Activated CD8-positive, alpha-beta memory T cell treated with anti-CD3 and anti-CD28 coated beads, Interleukin-2, amount 50 U/mL, for 1 hour (primary cell): Measurements from ENCODE around the gene MOGAT2.
"Not testable (repeated sequence)": the region's sequence is repeated elsewhere in the genome, so short reads cannot be mapped to it uniquely, and the experiment has no call there.

Source experiments
- DNase-seq: peaks from one replicate; pipeline ENCODE4 v3.0.0-alpha.2; 2020; ENCODE audit errors: extremely low read depth

Gene MOGAT2

DNA sequence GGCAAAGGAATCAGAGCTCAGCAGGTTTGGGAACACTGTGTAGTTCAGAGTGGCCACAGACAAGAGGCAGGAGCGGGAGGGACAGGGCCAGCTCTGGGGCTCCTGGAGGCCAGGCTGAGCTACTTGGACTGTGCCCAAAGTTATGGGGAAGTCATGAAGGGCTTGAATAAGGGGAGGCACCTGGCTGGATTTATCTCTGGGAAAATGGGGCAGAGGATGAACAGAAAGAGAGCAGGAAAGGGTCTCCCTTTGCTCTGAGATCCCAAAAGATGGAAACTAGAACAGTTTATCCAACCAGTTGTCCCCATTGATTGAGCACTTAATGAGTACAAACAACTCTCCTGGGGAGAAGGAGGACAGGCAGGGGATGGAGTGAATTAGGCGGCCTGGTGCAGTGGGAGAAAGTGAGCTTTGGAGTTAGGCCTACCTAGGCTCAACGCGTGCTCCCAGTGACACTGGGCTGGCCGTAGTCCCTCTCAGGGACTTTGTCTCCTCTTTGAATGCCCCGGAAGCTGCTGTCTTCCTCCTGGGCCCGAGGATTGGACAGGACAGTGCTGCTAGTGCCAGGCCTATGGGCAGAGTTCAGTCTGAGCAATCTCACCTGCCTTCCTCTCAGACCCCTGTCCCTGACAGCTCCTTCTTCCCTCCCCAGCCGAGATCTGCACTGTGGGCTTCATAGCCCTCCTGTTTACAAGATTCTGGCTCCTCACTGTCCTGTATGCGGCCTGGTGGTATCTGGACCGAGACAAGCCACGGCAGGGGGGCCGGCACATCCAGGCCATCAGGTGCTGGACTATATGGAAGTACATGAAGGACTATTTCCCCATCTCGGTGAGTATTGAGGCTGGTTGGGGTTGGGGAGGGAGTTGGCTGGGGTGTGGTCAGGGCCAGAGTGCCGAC, 2.0 kb downstream of the MOGAT2 start:
- no peak for DNase-seq

DNA sequence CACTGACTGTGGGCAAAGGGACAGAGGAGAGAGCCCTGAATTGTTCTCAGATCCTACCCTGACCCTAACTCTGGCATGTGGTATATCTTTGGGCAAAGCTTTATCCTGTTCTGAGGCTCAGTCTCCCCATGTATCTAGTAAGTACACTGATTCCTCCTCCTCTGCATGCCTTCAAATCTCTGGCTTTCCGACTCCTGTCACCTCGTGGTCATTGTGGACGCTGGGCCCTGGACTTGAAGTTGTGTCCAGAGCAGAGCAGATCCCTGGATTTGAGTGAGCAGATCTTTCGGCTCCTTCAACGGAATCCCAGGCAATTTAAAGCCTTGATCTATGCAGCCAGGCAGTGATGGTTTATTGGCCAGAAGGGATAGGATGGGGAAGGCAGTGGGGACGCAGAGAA, 3.0 kb downstream of the MOGAT2 start:
- no peak for DNase-seq

- no peak for DNase-seq
Measured at GRCh38 chr11:75721852-75722668, 4.4 kb downstream of the MOGAT2 start.

DNA sequence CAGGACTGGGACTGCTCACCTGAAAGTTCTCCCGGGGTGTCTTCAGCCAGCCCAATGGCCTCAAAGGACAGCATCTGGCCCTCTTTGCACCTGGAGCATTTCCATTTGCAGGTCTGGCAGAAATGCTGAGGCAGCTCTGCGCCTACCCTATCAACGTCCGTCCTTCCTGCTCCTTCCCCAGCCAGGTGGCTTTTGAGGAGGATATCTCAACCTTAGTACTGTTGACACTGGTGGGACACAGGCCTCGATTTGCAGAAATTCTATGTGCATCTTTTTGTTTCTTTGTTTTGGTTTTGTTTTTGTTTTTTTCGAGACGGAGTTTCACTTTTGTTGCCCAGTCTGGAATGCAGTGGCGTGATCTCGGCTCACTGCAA, 5.0 kb downstream of the MOGAT2 start:
- DNase-seq, result no peak

DNA sequence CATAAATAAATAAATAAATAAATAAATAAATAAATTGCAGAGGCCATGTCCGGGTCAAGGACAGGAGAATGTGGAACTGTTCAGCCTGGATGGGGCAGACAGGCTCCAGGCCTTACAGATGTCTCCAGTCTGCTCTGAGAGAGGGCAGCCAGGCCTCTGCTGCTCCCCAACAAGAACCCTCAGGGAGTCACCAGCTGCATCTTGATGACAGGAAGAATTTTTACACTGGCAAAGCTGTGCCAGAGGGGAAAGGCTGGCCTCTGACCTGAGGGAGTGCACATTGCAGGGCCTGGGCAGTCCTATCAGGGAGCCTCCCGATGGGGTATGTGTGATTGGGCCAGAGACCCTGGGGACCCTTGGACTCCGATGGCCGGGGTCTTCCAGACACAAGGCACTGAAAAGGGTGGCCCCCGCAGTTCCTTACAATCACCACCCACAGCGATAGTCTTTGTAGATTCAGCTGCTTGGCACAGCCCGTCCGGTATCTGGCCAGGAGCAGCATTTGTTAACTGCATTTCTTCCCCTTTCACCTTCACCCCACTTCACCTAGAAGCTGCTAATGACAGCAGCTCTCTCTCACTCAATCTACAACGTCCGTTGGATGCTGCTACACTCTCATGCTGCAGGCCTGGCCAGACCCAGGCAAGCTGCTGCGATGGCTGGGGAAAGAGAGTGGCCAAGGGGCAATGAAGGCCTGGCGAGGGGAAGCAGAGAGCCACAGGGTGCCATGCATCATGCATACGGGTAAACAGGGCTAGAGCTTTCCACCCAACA, 8.1 kb downstream of the MOGAT2 start:
- DNase-seq, result no peak

DNA sequence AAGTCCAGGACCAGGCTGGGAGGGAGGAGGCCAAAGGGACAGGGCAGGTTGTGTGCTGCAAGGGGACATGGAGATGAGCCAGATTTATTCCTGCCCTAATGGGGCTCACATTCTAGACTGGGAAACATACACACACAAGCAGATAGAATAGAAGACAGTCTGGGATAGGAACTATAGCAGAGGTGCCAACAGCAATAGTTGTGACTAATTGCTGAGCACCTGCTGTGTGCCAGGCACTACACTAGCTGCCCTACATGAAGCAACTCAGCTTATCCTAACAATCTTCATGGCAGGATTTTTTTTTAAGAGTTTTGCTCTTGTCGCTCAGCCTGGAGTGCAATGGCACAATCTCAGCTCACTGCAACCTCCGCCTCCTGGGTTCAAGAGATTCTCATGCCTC, 11.4 kb downstream of the MOGAT2 start:
- DNase-seq, result no peak

- no peak for DNase-seq
Measured at GRCh38 chr11:75731095-75731494, 13.5 kb downstream of the MOGAT2 start.

DNA sequence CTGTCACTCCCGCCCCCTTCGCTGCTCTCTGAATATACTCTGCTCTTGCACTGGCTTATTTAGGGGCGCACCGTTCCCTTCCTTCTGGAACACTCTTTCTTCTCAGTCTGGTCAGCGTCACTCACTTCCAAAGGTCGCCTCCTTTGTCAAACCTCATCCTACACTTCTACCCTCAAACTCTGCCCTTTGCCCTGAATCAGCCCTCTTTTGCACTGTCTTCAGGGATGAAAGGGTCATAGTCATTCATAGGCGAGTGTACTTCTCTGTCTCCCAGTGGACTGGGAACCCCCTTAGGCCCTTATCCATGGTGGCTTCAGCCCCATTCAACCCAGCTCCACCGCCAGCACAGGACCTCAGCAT, 15.4 kb downstream of the MOGAT2 start:
- DNase-seq, result no peak

- no peak for DNase-seq
Measured at GRCh38 chr11:75733431-75734107, 15.9 kb downstream of the MOGAT2 start.

GRCh38 chr11:75734491-75735180, 17.0 kb downstream of the MOGAT2 start:
- DNase-seq, result no peak

DNA sequence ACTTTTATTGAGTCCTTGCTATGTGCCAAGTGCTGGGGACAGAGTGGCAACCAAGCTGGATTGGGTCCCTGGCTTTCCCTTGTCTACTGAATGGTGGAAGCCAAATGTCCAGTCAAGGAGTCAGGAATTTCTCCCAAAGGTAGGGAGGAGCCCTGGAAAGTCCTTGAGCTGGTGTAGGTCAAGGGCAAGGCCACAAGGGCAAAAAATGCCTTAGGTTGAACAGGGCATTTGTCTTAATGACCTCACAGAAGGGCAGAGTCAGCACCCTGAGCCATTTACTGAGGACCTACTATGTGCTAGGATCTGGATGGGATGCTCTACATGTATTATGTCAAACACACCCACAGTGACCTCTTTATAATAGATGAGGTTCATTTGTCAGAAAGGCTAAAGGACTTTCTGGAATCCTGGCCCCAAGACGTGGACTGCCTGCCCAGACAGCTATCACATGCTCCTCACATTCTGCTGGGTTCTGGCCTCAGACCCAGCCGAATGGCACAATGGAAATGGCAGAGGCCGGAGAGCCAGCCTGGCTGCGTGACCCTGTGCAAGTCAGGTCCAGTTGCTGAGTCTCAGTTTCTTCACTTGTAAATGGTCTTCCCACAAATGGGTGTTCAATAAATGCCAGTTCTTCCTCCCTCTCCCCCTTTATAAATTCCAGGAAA, 17.7 kb downstream of the MOGAT2 start:
- DNase-seq, result no peak

GRCh38 chr11:75737314-75737713, 19.7 kb downstream of the MOGAT2 start:
- no peak for DNase-seq

DNA sequence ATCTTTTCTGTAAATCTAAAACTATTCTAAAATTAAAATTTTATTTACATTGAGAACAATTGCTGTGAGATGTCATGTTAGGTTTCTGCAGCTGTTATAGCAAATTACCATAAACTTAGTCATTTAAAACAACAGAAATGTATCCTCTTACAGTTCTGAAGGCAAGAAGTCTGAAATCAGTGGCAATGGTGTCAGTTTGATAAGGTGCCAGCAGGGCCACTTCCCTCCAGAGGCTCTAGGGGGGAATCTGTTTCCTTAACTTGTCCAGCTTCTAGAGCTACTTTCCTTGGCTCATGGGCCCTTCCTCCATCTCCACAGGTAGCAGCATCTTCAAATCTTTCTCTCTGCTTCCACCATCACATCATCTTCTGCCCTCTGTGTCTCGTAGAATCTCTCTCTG, 23.0 kb downstream of the MOGAT2 start:
- DNase-seq, result no peak

- DNase-seq, result not testable (repeated sequence)
Measured at GRCh38 chr11:75743159-75743558, 25.5 kb downstream of the MOGAT2 start.

GRCh38 chr11:75743711-75744563, 26.3 kb downstream of the MOGAT2 start:
- no peak for DNase-seq

- DNase-seq, result no peak
Measured at GRCh38 chr11:75745807-75746206, 28.2 kb downstream of the MOGAT2 start.

- DNase-seq, result not testable (repeated sequence)
Measured at GRCh38 chr11:75748729-75749273, 31.2 kb downstream of the MOGAT2 start.

DNA sequence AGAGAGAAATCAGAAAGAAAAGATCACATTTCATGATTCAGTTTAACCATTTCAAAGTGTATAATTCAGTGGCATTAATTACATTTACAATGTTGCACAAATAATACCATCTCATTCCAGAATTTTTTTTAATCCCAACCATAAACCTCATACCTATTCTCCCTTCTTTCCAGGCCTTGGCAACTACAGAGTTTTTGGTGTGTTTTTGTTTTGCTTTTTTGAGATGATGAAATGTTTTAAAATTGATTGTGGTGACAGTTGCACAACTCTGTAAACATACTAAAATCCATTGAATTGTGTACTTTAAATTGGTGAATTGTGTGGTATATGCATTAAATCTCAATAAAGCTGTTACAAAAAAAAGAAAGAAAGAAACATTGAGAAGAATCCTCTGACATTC, 37.3 kb downstream of the MOGAT2 start:
- DNase-seq, result not testable (repeated sequence)

DNA sequence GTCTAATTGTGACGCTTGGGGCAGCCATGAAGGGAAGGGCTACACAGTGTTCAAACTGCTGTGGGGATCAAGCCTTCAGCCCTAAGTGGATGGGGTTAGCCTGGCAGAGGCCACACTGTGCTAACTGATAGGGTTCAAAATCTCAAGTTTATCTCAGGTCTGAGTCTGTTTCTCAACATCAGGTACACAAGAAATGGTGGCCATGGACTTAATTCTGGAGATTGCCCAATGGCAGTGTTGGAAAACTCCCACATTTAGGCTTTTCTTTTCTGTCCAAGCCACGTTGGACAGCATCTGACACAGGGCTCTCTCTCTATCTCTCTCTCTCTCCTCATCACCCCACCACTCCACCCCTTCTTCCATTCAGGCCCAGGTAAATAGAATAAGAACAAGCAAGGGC, 40.0 kb downstream of the MOGAT2 start:
- no peak for DNase-seq
